Measurements from ENCODE around the gene SYT1.

Gene SYT1

DNA sequence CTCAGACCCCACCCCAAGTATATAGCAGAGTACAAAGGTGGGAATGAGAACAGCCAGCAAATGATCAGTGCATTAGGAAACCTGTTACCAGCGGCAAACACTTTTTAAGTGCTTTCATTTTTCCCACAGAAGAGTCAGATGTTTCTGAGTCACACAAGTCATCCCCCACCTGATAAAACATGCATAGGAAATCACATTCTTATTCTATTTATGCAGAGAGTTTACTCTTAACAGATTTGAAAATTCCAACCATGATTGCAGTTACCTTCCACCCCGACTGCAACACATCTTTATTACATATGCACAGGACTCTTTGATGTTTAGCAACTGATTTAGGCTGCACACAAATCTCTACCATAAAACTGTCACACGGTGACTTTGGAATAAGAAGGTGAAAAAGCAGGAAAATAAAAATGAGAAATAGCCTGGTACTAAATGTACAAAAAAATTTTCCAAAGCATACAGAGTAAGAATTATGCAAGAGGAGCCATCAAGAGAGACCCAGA lies 589.8 kb downstream of the SYT1 start:
- DNase-seq: no peak

DNA sequence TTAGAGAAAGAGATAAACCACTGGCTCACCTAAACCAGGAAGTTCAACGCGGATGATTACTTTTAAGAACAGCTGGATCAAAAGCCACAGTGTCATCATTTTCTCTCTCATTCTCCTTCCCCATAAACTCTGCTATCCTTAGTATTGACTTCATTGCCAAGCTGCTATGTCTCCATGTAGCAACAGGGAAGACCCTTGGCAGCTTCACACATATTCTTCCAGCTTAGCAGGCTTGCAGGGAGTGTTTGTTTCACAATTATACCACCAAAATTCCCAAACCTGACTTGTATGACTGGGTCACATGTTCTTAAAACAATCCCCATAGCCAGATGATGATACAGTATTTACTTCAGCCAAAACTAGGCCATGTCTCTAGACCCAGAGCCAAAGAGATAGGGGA lies 590.7 kb downstream of the SYT1 start:
- no peak for DNase-seq

DNA sequence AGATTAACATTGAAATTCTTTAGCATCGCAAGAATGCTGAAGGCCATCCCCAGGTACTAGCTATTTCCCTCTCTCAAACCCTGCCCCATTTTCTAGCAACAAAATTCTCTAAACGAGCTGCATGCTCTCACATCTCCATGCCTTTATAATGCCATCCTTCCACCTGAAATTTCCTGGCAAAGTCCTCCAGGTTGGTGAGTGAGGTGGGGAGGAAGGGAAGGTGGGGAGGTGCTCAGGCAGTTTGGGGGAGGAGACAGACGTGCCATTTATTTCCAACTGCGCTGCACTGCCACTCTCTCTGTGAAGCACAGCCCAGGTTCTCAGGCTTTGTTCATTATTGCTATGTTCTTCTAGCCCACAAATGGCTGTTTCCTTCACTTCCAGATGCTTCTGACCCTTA lies 617.7 kb downstream of the SYT1 start:
- DNase-seq: no peak

DNA sequence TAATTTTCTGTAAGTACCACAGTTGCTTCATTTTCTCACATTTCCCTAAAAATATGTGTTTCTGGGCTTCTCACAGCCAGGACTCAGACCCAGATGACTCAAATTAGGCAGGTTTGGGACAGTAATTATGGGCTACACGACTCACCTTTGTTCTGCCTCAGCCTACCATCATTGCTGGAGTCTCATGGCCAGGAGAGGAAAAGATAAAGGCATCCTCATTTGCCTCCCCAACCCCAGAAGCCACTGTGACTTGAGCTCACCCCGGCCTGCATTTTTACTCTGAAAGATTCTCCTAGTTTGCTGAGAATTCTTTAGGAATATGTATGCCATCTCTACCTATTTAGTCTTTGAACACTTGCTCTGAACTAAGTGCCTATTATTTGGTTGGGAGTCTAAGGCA lies 618.3 kb downstream of the SYT1 start:
- DNase-seq: no peak

DNA sequence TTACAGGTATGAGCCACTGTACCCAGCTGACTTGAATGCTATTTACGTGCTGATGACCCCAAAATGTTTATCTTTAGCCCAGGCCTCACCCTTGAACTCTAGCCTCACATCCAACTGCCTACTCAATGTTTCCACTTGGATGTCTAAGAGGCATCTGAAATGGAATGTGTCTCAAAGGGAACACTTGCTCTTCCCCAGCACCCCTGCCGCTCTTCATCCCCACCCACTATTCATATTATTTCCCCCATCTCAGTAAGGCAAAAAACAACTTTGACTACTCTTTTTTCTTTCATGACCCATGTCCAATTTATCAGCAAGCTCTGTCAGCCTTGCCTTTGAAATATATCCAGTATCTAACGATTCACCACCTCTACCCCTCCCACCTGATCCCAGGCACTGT lies 621.6 kb downstream of the SYT1 start:
- DNase-seq: no peak

DNA sequence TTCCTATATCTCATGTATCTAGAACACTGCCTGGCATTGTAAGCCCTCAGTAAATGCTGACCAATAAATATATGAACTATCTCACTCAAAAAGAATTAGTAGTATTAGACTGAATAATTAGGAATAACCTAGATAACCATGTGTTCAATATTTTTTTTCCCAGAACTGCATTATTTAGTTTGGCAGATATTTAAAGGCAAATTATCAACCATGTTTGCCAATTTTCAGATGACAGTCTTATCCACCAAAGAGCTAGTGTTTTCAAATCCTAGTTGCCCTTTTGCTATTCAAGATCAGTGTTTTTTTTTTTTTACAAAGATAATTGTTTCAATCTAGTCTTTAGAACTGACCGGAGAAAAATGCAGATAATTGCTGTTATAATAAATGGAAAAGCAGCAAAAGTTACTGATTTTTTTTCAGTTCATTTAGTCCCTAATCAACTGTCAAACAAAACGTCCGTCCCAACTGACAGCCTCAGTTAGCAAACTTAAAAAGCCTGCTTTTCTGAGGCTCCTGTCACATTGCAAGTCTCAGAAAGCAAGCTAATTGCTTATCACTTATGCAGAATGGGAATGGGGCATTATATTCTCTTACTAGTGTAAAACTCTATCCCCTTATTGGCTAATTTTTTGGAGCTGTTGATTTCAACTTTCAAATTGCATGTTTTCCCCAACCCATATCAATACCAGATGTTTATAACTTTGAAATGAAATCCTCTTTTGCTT lies 623.0 kb downstream of the SYT1 start:
- no peak for DNase-seq

All from GF-D8 (cell line).